GM08714 (cell line): ENCODE data around the gene TRIM66.

Experiments
- H3K4me3 ChIP-seq: fragments of 200-500 bp; sonication (Bioruptor generic); 2 replicates; pipeline ENCODE4 v1.5.1; 2014; ENCODE audit warnings: mild to moderate bottlenecking, low read length, inconsistent platforms
- ZNF274 ChIP-seq: IDR thresholded peaks from 2 replicates; pipeline ENCODE4 v1.6.1; 2012; ENCODE audit warnings: mild to moderate bottlenecking, low read depth, low read length

TRIM66 gene

DNA sequence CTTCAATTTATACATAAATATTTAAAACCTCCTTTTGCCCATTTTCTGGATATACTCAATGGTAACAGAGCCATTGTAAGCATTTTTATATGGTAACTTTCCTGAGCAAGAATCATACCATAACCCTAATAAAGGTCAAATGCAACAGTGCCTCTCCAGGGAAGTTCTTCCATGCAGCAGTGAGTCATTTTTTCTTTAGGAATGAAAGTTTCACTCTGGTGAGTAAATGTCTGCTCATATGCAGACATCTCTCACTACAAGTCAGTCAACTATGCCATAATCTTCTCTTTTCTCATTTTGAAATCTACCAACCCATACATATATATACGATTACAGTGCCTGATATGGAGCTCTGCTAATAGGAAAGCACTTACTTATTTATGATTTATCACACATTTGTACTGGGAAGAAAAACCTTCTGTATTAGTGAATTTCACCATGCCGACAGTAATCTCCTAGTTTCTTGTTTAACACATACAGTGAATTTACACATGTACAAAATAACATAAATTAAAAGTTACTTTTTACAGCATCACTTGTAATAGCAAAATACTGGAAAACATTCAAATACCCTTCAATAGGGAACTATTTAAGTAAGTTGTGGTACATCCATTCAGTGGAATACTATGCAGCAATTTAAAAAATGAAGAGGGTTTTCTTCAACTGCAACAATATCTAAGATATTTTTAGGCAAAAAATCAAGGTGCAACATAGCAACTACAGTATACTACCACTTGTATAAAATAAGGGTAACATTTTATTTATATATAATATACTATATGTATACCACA lies 104.5 kb downstream of the TRIM66 start:
- no peak for TF ChIP-seq ZNF274
- H3K4me3 ChIP-seq: no peak overlapping the region

GRCh38 chr11:8574798-8575197 lies 107.7 kb downstream of the TRIM66 start:
- no peak for TF ChIP-seq ZNF274
- no peak overlapping the region for H3K4me3 ChIP-seq

GRCh38 chr11:8573777-8574176 lies 108.7 kb downstream of the TRIM66 start:
- TF ChIP-seq ZNF274: no peak
- H3K4me3 ChIP-seq: no peak overlapping the region

GRCh38 chr11:8567602-8568198 lies 114.8 kb downstream of the TRIM66 start:
- H3K4me3 ChIP-seq: no peak overlapping the region
- TF ChIP-seq ZNF274: no peak

DNA sequence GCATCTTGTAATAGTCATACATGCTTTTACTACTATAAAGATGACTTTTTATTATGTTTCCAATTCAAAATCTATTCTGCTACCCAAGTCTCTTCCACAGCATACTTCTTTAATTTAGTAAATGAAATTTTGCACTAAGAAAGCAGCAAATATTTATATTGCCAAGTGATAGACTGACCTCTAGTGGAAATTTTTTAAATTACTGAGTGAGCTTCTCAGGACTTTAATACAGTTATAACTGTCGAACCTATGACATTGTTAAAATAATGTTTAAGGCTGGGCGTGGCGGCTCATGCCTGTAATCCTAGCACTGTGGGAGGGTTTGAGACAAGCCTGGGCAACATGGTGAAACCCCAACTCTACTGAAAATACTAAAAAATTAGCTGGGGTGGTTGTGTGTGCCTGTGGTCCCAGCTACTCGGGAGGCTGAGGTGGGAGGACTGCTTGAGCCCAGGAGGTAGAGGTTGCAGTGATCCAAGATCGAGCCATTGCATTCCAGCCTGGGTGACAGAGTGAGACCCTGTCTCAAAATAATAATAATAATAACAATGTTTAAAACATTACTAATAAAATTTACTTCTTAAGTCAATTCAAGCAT lies 115.8 kb downstream of the TRIM66 start:
- no peak overlapping the region for H3K4me3 ChIP-seq
- TF ChIP-seq ZNF274: no peak

GRCh38 chr11:8564526-8564925 lies 117.9 kb downstream of the TRIM66 start:
- no peak overlapping the region for H3K4me3 ChIP-seq
- no peak for TF ChIP-seq ZNF274
